Breast epithelium (tissue), 3 donors: ENCODE data around the gene BRF1.

Source experiments
- CTCF ChIP-seq, 3 donors: fragments of 450-650 bp; IDR thresholded peaks; one replicate each; pipeline ENCODE4 v1.5.1; 2016 to 2017; ENCODE audit warnings: antibody characterized with exemption in 3 of 3, mild to moderate bottlenecking in 3 of 3, moderate library complexity in 3 of 3
- POLR2A ChIP-seq: fragments of 450-650 bp; IDR thresholded peaks from one replicate; pipeline ENCODE4 v1.6.1; 2016; ENCODE audit warnings: antibody characterized with exemption, mild to moderate bottlenecking, moderate library complexity

DNA sequence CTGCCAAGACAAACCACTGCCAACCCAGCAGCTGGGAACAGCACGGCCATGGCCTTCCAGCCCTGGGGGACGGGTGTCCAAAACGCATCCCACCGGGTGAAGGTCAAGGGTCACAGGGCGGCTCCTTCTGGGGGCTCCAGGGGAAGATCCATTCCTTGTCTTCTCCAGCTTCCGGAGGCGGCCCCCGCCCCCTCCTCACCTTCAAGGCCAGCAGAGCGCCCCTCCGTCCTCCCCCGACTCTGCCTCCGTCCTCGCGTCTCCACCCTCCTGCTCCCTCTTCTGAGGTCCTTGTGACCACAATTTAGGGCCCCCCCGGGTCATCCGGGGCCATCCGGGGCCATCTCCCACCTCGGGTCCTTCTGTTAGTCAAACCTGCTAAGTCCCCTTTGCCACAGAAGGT is 115.8 kb downstream of the BRF1 start:
- TF ChIP-seq CTCF (IDR thresholded peaks at IDR 0.05) (no peak), POLR2A (no peak)
